Transverse colon (tissue), 4 donors: ENCODE data around the gene LDLRAD4. TPM values are rescaled to one million over a fixed set of nuclear protein-coding genes. Genes with fewer than 3 reads are reported as not detected.

ENCODE experiments used
- DNase-seq: peaks from one replicate; pipeline ENCODE4 v3.0.0-alpha.2; 2019
- H3K27ac ChIP-seq, 4 donors: fragments of 200-600 bp; sonication (generic); 2 replicates each; pipeline ENCODE4 v1.5.1; 2016 to 2018; ENCODE audit warnings: inconsistent platforms in 4 of 4
- H3K27me3 ChIP-seq: fragments of 200-600 bp; sonication (generic); 2 replicates; pipeline ENCODE4 v1.5.1; 2017; ENCODE audit warnings: inconsistent platforms
- H3K36me3 ChIP-seq, 4 donors: fragments of 200-600 bp; sonication (generic); 2 replicates each; pipeline ENCODE4 v1.5.1; 2017 to 2019; ENCODE audit warnings: inconsistent platforms in 4 of 4
- H3K4me1 ChIP-seq, 4 donors: fragments of 200-600 bp; sonication (generic); 2 replicates each; pipeline ENCODE4 v1.5.1; 2017 to 2020; ENCODE audit warnings: inconsistent platforms in 4 of 4
- H3K4me3 ChIP-seq, 4 donors: fragments of 200-600 bp; sonication (generic); 1 replicate in 1 of 4; 2 replicates in 3 of 4; pipeline versions ENCODE4 v1.5.1 to v1.6.1; 2017 to 2019; ENCODE audit warnings: inconsistent platforms in 4 of 4
- H3K9me3 ChIP-seq, 2 donors: fragments of 200-600 bp; sonication (generic); 2 replicates each; pipeline ENCODE4 v1.5.1; 2017 to 2019; ENCODE audit warnings: inconsistent platforms in 2 of 2
- CTCF ChIP-seq, 5 experiments: fragments of 200-600 bp in 3 of 5; fragments of 450-650 bp in 2 of 5; sonication (generic) in 3 of 5; IDR thresholded peaks; 1 replicate in 2 of 5; 2 replicates in 3 of 5; pipeline ENCODE4 v1.5.1; 2016 to 2017; ENCODE audit warnings: antibody characterized with exemption in 5 of 5, inconsistent platforms in 3 of 5, mild to moderate bottlenecking in 2 of 5, moderate library complexity in 1 of 5
- EP300 ChIP-seq: sonication (generic); formaldehyde crosslinking; IDR thresholded peaks from one replicate; pipeline ENCODE4 v1.6.1; 2017; ENCODE audit warnings: antibody characterized with exemption, low read depth
- POLR2A ChIP-seq: fragments of 450-650 bp; IDR thresholded peaks from one replicate; pipeline ENCODE4 v1.6.1; 2016; ENCODE audit warnings: antibody characterized with exemption, mild to moderate bottlenecking, moderate library complexity
- POLR2AphosphoS5 ChIP-seq, 3 donors: sonication (generic); formaldehyde crosslinking; IDR thresholded peaks; one replicate each; pipeline ENCODE4 v1.6.1; 2016; ENCODE audit warnings: antibody characterized with exemption in 3 of 3
- WGBS, 2 donors: methylation state at CpG; one replicate each; pipeline ENCODE4 v1.1.5; 2018; ENCODE audit warnings: low coverage in 1 of 2; 5-methylcytosine and 5-hydroxymethylcytosine counted together
- in situ Hi-C, 4 donors: fragments of 200-750 bp; cut with MboI; loops; one replicate each; pipeline versions ENCODE4 v1.15.0 to v1.15.1; 2017; ENCODE audit warnings: low sequenced_read_pairs in 3 of 4, low pct_ligation_motif_present in 1 of 4, low pct_unique_long_range_greater_than_20kb in 1 of 4
- intact Hi-C: fragments of 100-400 bp; cut with DNase I; formaldehyde crosslinking; loops from one replicate; pipeline ENCODE4 v1.15.1; 2023; ENCODE audit warnings: low total_unique reads
- total RNA-seq, 4 donors: library from RNA; depleted of rRNA; stranded (reverse); fragments of >200 nt; gene quantifications; one replicate each; pipeline ENCODE4 v1.1.0, GENCODE V29; 2016

The LDLRAD4 gene
- total RNA-seq, 4 donors from 2014 or later = 34.8 to 277 (median 60.6) TPM

GRCh38 chr18:13359210-13359609, 140.7 kb downstream of the LDLRAD4 start:
- in situ Hi-C loops = no loop called here
- TF ChIP-seq EP300 (no peak), POLR2AphosphoS5 (IDR thresholded peaks at IDR 0.05) (no peak), POLR2A (no peak), CTCF (IDR thresholded peaks at IDR 0.05) (no peak)
- 70 to 73% methylated on average over 2 of the region's 2 CpGs for whole genome bisulfite sequencing, 2 donors

GRCh38 chr18:13361431-13361830, 142.9 kb downstream of the LDLRAD4 start:
- intact Hi-C loops = no loop called here
- Histone ChIP-seq H3K9me3 (no peaks in the 10 kb centered on the region), H3K36me3 (no peaks in the 10 kb centered on the region), H3K4me1 (no peaks in the 10 kb centered on the region), H3K27ac (no peak overlapping the region), H3K27me3 (no peaks in the 10 kb centered on the region), H3K4me3 (no peak overlapping the region)
- no peak for DNase-seq
- in situ Hi-C loops = no loop called here
- 94 to 100% methylated on average over 1 to 3 of the region's 3 CpGs for WGBS, 2 donors
- TF ChIP-seq POLR2A (no peak), EP300 (no peak), CTCF (IDR thresholded peaks at IDR 0.05) (no peak), POLR2AphosphoS5 (IDR thresholded peaks at IDR 0.05) (no peak)

More at GRCh38 chr18:13359210-13359609, 140.7 kb downstream of the LDLRAD4 start:
- intact Hi-C loops = no loop called here
- no peaks in the 10 kb centered on the region for H3K4me1 ChIP-seq
- no peaks in the 10 kb centered on the region for H3K36me3 ChIP-seq
- no peak overlapping the region for H3K4me3 ChIP-seq
- DNase-seq = no peak
- no peaks in the 10 kb centered on the region for H3K27me3 ChIP-seq
- H3K9me3 ChIP-seq = no peaks in the 10 kb centered on the region
- no peak overlapping the region for H3K27ac ChIP-seq

- Histone ChIP-seq H3K4me1 (no peaks in the 10 kb centered on the region), H3K27me3 (no peaks in the 10 kb centered on the region), H3K27ac (no peak overlapping the region), H3K9me3 (no peaks in the 10 kb centered on the region), H3K36me3 (no peaks in the 10 kb centered on the region), H3K4me3 (no peak overlapping the region)
- intact Hi-C loops (no loop called here), in situ Hi-C loops (no loop called here)
- DNase-seq = no peak
- WGBS, 2 donors = 86 to 90% methylated on average over 6 to 8 of the region's 8 CpGs
- no peak for TF ChIP-seq CTCF (IDR thresholded peaks at IDR 0.05)
- no peak for TF ChIP-seq EP300
- TF ChIP-seq POLR2A = no peak
- no peak for TF ChIP-seq POLR2AphosphoS5 (IDR thresholded peaks at IDR 0.05)
These were observed 143.5 kb downstream of the LDLRAD4 start for GRCh38 chr18:13362051-13362450.

GRCh38 chr18:13362607-13363006, 144.0 kb downstream of the LDLRAD4 start:
- H3K9me3 ChIP-seq = no peaks in the 10 kb centered on the region
- no peak for TF ChIP-seq CTCF (IDR thresholded peaks at IDR 0.05)
- no peak for TF ChIP-seq POLR2A
- no peak for TF ChIP-seq EP300
- H3K4me3 ChIP-seq = no peak overlapping the region
- no peak overlapping the region for H3K27ac ChIP-seq
- intact Hi-C loops (no loop called here), in situ Hi-C loops (no loop called here)
- H3K36me3 ChIP-seq = no peaks in the 10 kb centered on the region
- 65 to 92% methylated on average over 2 of the region's 2 CpGs for WGBS, 2 donors
- H3K27me3 ChIP-seq = no peaks in the 10 kb centered on the region
- no peaks in the 10 kb centered on the region for H3K4me1 ChIP-seq
- no peak for DNase-seq
